Measurements from ENCODE around the gene CNTNAP2.

CNTNAP2 gene

DNA sequence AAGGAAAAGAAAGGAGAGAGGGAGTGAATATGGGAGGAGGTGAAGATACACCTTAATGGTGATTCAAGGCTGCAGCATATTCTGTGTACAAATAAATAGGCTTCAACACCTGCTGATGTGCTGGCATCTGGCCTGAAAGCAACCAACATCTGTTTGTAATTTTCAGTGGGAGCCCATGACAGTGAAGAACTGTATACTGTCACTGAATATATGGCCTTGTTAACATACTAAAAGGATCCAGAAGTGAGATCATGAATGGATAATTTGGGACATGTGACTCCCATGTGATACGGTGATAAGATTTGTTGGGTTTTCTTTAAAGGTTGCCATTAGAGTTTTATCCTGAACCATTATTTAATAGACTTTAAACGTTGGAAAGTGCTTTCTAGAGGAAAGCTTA, 459.3 kb downstream of the CNTNAP2 start:
- no peak overlapping the region for H3K9ac ChIP-seq (ENCODE audit: low read length)
- H4K20me1 ChIP-seq (ENCODE audit: low read depth, low read length), result no peaks in the 10 kb centered on the region
- H3K4me3 ChIP-seq (ENCODE audit: insufficient read depth, low read length, poor library complexity, severe bottlenecking), result no peak overlapping the region
- H3K4me2 ChIP-seq (ENCODE audit: low read depth, low read length, poor library complexity, severe bottlenecking), result no peak overlapping the region
- H3K79me2 ChIP-seq (ENCODE audit: insufficient read depth, low read length), result no peaks in the 10 kb centered on the region
- no peak overlapping the region for H2AFZ ChIP-seq (ENCODE audit: low read depth, low read length, severe bottlenecking)
- no peaks in the 10 kb centered on the region for H3K9me2 ChIP-seq (replicated peaks; ENCODE audit: insufficient read depth, low read length)
- no peaks in the 10 kb centered on the region for H3K36me3 ChIP-seq (ENCODE audit: low read length)
- H3K27ac ChIP-seq (ENCODE audit: low read depth, low read length), result no peak overlapping the region
- TF ChIP-seq EZH2phosphoT487 (conservative IDR thresholded peaks at IDR 0.05; ENCODE audit: low read length), result no peak
- TF ChIP-seq, protein P1, sequence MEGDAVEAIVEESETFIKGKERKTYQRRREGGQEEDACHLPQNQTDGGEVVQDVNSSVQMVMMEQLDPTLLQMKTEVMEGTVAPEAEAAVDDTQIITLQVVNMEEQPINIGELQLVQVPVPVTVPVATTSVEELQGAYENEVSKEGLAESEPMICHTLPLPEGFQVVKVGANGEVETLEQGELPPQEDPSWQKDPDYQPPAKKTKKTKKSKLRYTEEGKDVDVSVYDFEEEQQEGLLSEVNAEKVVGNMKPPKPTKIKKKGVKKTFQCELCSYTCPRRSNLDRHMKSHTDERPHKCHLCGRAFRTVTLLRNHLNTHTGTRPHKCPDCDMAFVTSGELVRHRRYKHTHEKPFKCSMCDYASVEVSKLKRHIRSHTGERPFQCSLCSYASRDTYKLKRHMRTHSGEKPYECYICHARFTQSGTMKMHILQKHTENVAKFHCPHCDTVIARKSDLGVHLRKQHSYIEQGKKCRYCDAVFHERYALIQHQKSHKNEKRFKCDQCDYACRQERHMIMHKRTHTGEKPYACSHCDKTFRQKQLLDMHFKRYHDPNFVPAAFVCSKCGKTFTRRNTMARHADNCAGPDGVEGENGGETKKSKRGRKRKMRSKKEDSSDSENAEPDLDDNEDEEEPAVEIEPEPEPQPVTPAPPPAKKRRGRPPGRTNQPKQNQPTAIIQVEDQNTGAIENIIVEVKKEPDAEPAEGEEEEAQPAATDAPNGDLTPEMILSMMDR (IDR thresholded peaks at IDR 0.05; ENCODE audit: insufficient read depth, low read length, poor library complexity, severe bottlenecking), result no peak
- H3K27me3 ChIP-seq (ENCODE audit: low read length), result no peaks in the 10 kb centered on the region
- no peaks in the 10 kb centered on the region for H3K9me3 ChIP-seq (ENCODE audit: insufficient read depth, low read length)
- H3F3A ChIP-seq (ENCODE audit: insufficient read depth), result no peaks in the 10 kb centered on the region

DNA sequence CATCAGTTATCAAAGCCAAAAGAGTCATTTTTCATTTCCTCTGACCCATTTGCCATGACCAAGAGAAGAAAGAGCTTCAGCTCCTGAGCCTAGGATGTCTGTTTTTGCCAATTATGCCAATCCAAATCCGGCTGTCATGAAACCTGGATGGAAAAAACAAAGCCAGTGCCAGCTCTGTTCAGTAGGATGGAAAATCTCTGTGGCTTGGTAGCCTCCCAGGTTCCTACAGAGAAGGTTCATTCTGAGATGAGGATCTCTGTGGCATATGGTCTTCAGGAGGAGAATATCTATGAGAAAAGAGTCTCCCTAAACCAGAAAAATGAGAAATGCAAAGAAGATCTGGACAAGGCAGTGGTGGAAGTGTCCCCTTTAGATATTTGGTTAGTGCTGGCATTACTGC, 475.4 kb downstream of the CNTNAP2 start:
- Histone ChIP-seq H2AFZ (ENCODE audit: low read depth, low read length, severe bottlenecking) (no peak overlapping the region), H3K4me3 (ENCODE audit: insufficient read depth, low read length, poor library complexity, severe bottlenecking) (no peak overlapping the region), H3K9me2 (replicated peaks; ENCODE audit: insufficient read depth, low read length) (no peaks in the 10 kb centered on the region), H3K4me2 (ENCODE audit: low read depth, low read length, poor library complexity, severe bottlenecking) (no peak overlapping the region), H3F3A (ENCODE audit: insufficient read depth) (no peaks in the 10 kb centered on the region), H3K36me3 (ENCODE audit: low read length) (no peaks in the 10 kb centered on the region), H4K20me1 (ENCODE audit: low read depth, low read length) (no peaks in the 10 kb centered on the region), H3K9me3 (ENCODE audit: insufficient read depth, low read length) (no peaks in the 10 kb centered on the region), H3K79me2 (ENCODE audit: insufficient read depth, low read length) (no peaks in the 10 kb centered on the region), H3K9ac (ENCODE audit: low read length) (no peak overlapping the region), H3K27ac (ENCODE audit: low read depth, low read length) (no peak overlapping the region), H3K27me3 (ENCODE audit: low read length) (no peaks in the 10 kb centered on the region)
- TF ChIP-seq, protein P1 (IDR thresholded peaks at IDR 0.05; ENCODE audit: insufficient read depth, low read length, poor library complexity, severe bottlenecking), result no peak
- no peak for TF ChIP-seq EZH2phosphoT487 (conservative IDR thresholded peaks at IDR 0.05; ENCODE audit: low read length)

DNA sequence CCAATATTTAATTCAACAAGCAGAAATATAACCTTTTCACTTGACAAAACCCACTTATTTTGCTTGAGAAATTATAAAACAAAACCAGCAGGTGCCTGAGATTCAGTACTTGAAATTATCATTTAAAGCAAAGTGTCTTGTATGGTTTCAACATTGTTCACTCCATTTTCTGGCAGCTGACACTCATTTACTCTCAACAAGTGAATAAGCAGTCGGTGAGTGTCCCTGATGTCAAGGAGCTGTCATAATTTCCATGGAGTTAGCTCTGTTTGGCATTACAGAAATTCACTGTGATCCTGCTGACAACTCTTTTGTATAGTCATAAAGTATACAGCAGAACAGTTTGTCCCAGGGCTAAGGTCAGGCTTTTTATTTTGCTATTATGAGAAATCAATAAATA, 490.0 kb downstream of the CNTNAP2 start:
- H3K9ac ChIP-seq (ENCODE audit: low read length), result no peak overlapping the region
- no peak overlapping the region for H3K4me2 ChIP-seq (ENCODE audit: low read depth, low read length, poor library complexity, severe bottlenecking)
- H3K9me3 ChIP-seq (ENCODE audit: insufficient read depth, low read length), result no peaks in the 10 kb centered on the region
- H3K4me3 ChIP-seq (ENCODE audit: insufficient read depth, low read length, poor library complexity, severe bottlenecking), result no peak overlapping the region
- H3K27me3 ChIP-seq (ENCODE audit: low read length), result no peaks in the 10 kb centered on the region
- no peak overlapping the region for H2AFZ ChIP-seq (ENCODE audit: low read depth, low read length, severe bottlenecking)
- H4K20me1 ChIP-seq (ENCODE audit: low read depth, low read length), result no peaks in the 10 kb centered on the region
- H3K9me2 ChIP-seq (replicated peaks; ENCODE audit: insufficient read depth, low read length), result no peaks in the 10 kb centered on the region
- no peaks in the 10 kb centered on the region for H3K36me3 ChIP-seq (ENCODE audit: low read length)
- no peaks in the 10 kb centered on the region for H3K79me2 ChIP-seq (ENCODE audit: insufficient read depth, low read length)
- no peak for TF ChIP-seq EZH2phosphoT487 (conservative IDR thresholded peaks at IDR 0.05; ENCODE audit: low read length)
- TF ChIP-seq, protein P1 (IDR thresholded peaks at IDR 0.05; ENCODE audit: insufficient read depth, low read length, poor library complexity, severe bottlenecking), result no peak
- H3F3A ChIP-seq (ENCODE audit: insufficient read depth), result no peaks in the 10 kb centered on the region
- no peak overlapping the region for H3K27ac ChIP-seq (ENCODE audit: low read depth, low read length)
